Activated T-cell treated with anti-CD3 and anti-CD28 coated beads, Interleukin-2, amount 50 U/mL, for 4 hours (primary cell): ENCODE measurements around the gene SEMA3D. TPM values are rescaled to one million over a fixed set of nuclear protein-coding genes. Genes with fewer than 3 reads are reported as not detected.

Experiments used
- ATAC-seq, 2 donors: fragments of 200-7000 bp; cut with Tn5 transposase; one replicate each; pipeline ENCODE4 v1.10.0; 2021
- DNase-seq: peaks from one replicate; pipeline ENCODE4 v3.0.0-alpha.2; 2020
- H3K27me3 Mint-ChIP-seq: one replicate; pipeline ENCODE4 v1.8.0; 2021; ENCODE audit warnings: low read depth, mixed read lengths
- H3K36me3 Mint-ChIP-seq: one replicate; pipeline ENCODE4 v1.8.0; 2022; ENCODE audit warnings: mixed read lengths; ENCODE audit not compliant: insufficient read depth
- H3K4me1 Mint-ChIP-seq: one replicate; pipeline ENCODE4 v1.8.0; 2021; ENCODE audit warnings: low read depth, mixed read lengths
- H3K4me3 Mint-ChIP-seq: one replicate; pipeline ENCODE4 v1.8.0; 2021; ENCODE audit warnings: mild to moderate bottlenecking, moderate library complexity, mixed read lengths
- H3K9me3 Mint-ChIP-seq: one replicate; pipeline ENCODE4 v1.8.0; 2021; ENCODE audit warnings: mixed read lengths
- total RNA-seq, 3 donors: library from RNA; stranded (reverse); gene quantifications; one replicate each; pipeline ENCODE4 v1.2.1, GENCODE V29; 2021

SEMA3D gene
- under 1 TPM in 2 of 3 donors, not detected in 1; 0.08 to 0.13 TPM for total RNA-seq

- no peaks in the 10 kb centered on the region for H3K9me3 Mint-ChIP-seq
- peaks cover 13% of the 10 kb centered on the region for H3K27me3 Mint-ChIP-seq
- no peak for DNase-seq
- no peaks in the 10 kb centered on the region for H3K4me1 Mint-ChIP-seq
- ATAC-seq = peak; percentile 37 to 59
- peak within 1 kb of the TSS; percentile 59 for H3K4me3 Mint-ChIP-seq
- H3K36me3 Mint-ChIP-seq = no peaks in the 10 kb centered on the region
These were observed at the start of gene SEMA3D for GRCh38 chr7:85186521-85187241. Gene SEMA3D (minus strand): TSS chr7:85187056. CDS start chr7:85121891, 65,165 bp downstream.

GRCh38 chr7:85234730-85235129, 47.9 kb upstream of the SEMA3D start:
- Mint-ChIP-seq H3K4me3 (no peak overlapping the region), H3K27me3 (no peaks in the 10 kb centered on the region), H3K36me3 (no peaks in the 10 kb centered on the region), H3K9me3 (peaks cover 7% of the 10 kb centered on the region), H3K4me1 (no peaks in the 10 kb centered on the region)
- DNase-seq = no peak
- no peak for ATAC-seq

GRCh38 chr7:85232068-85232467, 45.2 kb upstream of the SEMA3D start:
- no peaks in the 10 kb centered on the region for H3K27me3 Mint-ChIP-seq
- H3K9me3 Mint-ChIP-seq = peaks cover 7% of the 10 kb centered on the region
- no peaks in the 10 kb centered on the region for H3K4me1 Mint-ChIP-seq
- DNase-seq = no peak
- H3K36me3 Mint-ChIP-seq = no peaks in the 10 kb centered on the region
- H3K4me3 Mint-ChIP-seq = no peak overlapping the region
- no peak for ATAC-seq

GRCh38 chr7:85230623-85231022, 43.8 kb upstream of the SEMA3D start:
- Mint-ChIP-seq H3K36me3 (no peaks in the 10 kb centered on the region), H3K4me1 (no peaks in the 10 kb centered on the region), H3K27me3 (no peaks in the 10 kb centered on the region), H3K9me3 (peaks cover 7% of the 10 kb centered on the region), H3K4me3 (no peak overlapping the region)
- ATAC-seq (no peak), DNase-seq (no peak)

GRCh38 chr7:85229544-85229943, 42.7 kb upstream of the SEMA3D start:
- Mint-ChIP-seq H3K4me3 (no peak overlapping the region), H3K36me3 (no peaks in the 10 kb centered on the region), H3K27me3 (no peaks in the 10 kb centered on the region), H3K9me3 (peaks cover 7% of the 10 kb centered on the region), H3K4me1 (no peaks in the 10 kb centered on the region)
- ATAC-seq (no peak), DNase-seq (no peak)

GRCh38 chr7:85226361-85227085, 39.7 kb upstream of the SEMA3D start:
- H3K36me3 Mint-ChIP-seq = no peaks in the 10 kb centered on the region
- H3K4me1 Mint-ChIP-seq = no peaks in the 10 kb centered on the region
- H3K9me3 Mint-ChIP-seq = peaks cover 7% of the 10 kb centered on the region
- ATAC-seq (no peak), DNase-seq (no peak)
- no peak overlapping the region for H3K4me3 Mint-ChIP-seq
- H3K27me3 Mint-ChIP-seq = no peaks in the 10 kb centered on the region

GRCh38 chr7:85224171-85224570, 37.3 kb upstream of the SEMA3D start:
- H3K27me3 Mint-ChIP-seq = no peaks in the 10 kb centered on the region
- no peaks in the 10 kb centered on the region for H3K9me3 Mint-ChIP-seq
- DNase-seq (no peak), ATAC-seq (no peak)
- no peaks in the 10 kb centered on the region for H3K4me1 Mint-ChIP-seq
- H3K4me3 Mint-ChIP-seq = no peak overlapping the region
- H3K36me3 Mint-ChIP-seq = no peaks in the 10 kb centered on the region

- H3K9me3 Mint-ChIP-seq = no peaks in the 10 kb centered on the region
- no peaks in the 10 kb centered on the region for H3K4me1 Mint-ChIP-seq
These were observed 35.7 kb upstream of the SEMA3D start for GRCh38 chr7:85222522-85222921.

GRCh38 chr7:85221796-85222195, 34.9 kb upstream of the SEMA3D start:
- DNase-seq (no peak), ATAC-seq (no peak)
- Mint-ChIP-seq H3K36me3 (no peaks in the 10 kb centered on the region), H3K4me1 (no peaks in the 10 kb centered on the region), H3K27me3 (no peaks in the 10 kb centered on the region), H3K9me3 (no peaks in the 10 kb centered on the region), H3K4me3 (no peak overlapping the region)

More at GRCh38 chr7:85222522-85222921, 35.7 kb upstream of the SEMA3D start:
- DNase-seq (no peak), ATAC-seq (no peak)
- no peaks in the 10 kb centered on the region for H3K27me3 Mint-ChIP-seq
- H3K36me3 Mint-ChIP-seq = no peaks in the 10 kb centered on the region
- H3K4me3 Mint-ChIP-seq = no peak overlapping the region

- no peak for DNase-seq
- Mint-ChIP-seq H3K36me3 (no peaks in the 10 kb centered on the region), H3K9me3 (no peaks in the 10 kb centered on the region), H3K4me3 (no peak overlapping the region), H3K27me3 (no peaks in the 10 kb centered on the region), H3K4me1 (no peaks in the 10 kb centered on the region)
- no peak for ATAC-seq
These were observed 33.8 kb upstream of the SEMA3D start for GRCh38 chr7:85220651-85221050.

GRCh38 chr7:85220023-85220422, 33.2 kb upstream of the SEMA3D start:
- DNase-seq = no peak
- Mint-ChIP-seq H3K27me3 (no peaks in the 10 kb centered on the region), H3K4me1 (no peaks in the 10 kb centered on the region), H3K9me3 (no peaks in the 10 kb centered on the region), H3K4me3 (no peak overlapping the region), H3K36me3 (no peaks in the 10 kb centered on the region)
- ATAC-seq = no peak

GRCh38 chr7:85217085-85217484, 30.2 kb upstream of the SEMA3D start:
- no peaks in the 10 kb centered on the region for H3K36me3 Mint-ChIP-seq
- H3K9me3 Mint-ChIP-seq = no peaks in the 10 kb centered on the region
- H3K4me3 Mint-ChIP-seq = no peak overlapping the region
- H3K4me1 Mint-ChIP-seq = no peaks in the 10 kb centered on the region
- no peaks in the 10 kb centered on the region for H3K27me3 Mint-ChIP-seq
- DNase-seq (no peak), ATAC-seq (no peak)

GRCh38 chr7:85215098-85215497, 28.2 kb upstream of the SEMA3D start:
- H3K36me3 Mint-ChIP-seq = no peaks in the 10 kb centered on the region
- no peak overlapping the region for H3K4me3 Mint-ChIP-seq
- no peak for DNase-seq
- H3K27me3 Mint-ChIP-seq = no peaks in the 10 kb centered on the region
- no peaks in the 10 kb centered on the region for H3K4me1 Mint-ChIP-seq
- H3K9me3 Mint-ChIP-seq = no peaks in the 10 kb centered on the region
- ATAC-seq = no peak

GRCh38 chr7:85213500-85213899, 26.6 kb upstream of the SEMA3D start:
- Mint-ChIP-seq H3K36me3 (no peaks in the 10 kb centered on the region), H3K9me3 (peaks cover 3% of the 10 kb centered on the region), H3K27me3 (no peaks in the 10 kb centered on the region), H3K4me3 (no peak overlapping the region), H3K4me1 (no peaks in the 10 kb centered on the region)
- ATAC-seq (no peak), DNase-seq (no peak)

GRCh38 chr7:85205754-85206153, 18.9 kb upstream of the SEMA3D start:
- H3K4me1 Mint-ChIP-seq = no peaks in the 10 kb centered on the region
- no peak for DNase-seq
- H3K36me3 Mint-ChIP-seq = no peaks in the 10 kb centered on the region
- ATAC-seq = no peak
- no peaks in the 10 kb centered on the region for H3K27me3 Mint-ChIP-seq
- H3K9me3 Mint-ChIP-seq = peaks cover 14% of the 10 kb centered on the region
- H3K4me3 Mint-ChIP-seq = no peak overlapping the region
